CD4-positive, alpha-beta T cell (primary cell): ENCODE results near the gene SEPTIN11. TPM values are rescaled to one million over a fixed set of nuclear protein-coding genes. Genes with fewer than 3 reads are reported as not detected.
A peak's percentile ranks its signal among the peaks of the same experiment; 100 is the strongest.

Experiments
- ATAC-seq: fragments of 200-7000 bp; cut with Tn5 transposase; one replicate; pipeline ENCODE4 v1.10.0; 2022; ENCODE audit warnings: mild to moderate bottlenecking; ENCODE audit not compliant: poor library complexity
- CTCF ChIA-PET: fragments of 350-600 bp; sonication (Branson Sonifier 250); formaldehyde crosslinking; loops from one replicate; lab custom pipeline; 2021; ENCODE audit warnings: antibody characterized with exemption, inconsistent platforms; lab: Charles Lee
- POLR2A ChIA-PET: fragments of 350-600 bp; sonication (Branson Sonifier 250); formaldehyde crosslinking; loops from one replicate; lab custom pipeline; 2021; ENCODE audit warnings: antibody characterized with exemption, inconsistent platforms; lab: Charles Lee
- DNase-seq, 14 experiments: peaks; one replicate each; pipeline ENCODE4 v3.0.0-alpha.2; 2013 to 2020; ENCODE audit warnings: mixed read lengths in 2 of 14
- H3K27ac ChIP-seq, 2 donors: one replicate each; pipeline versions ENCODE4 v1.5.1 to v1.7.0; 2013; ENCODE audit warnings: low read length in 2 of 2, low read depth in 1 of 2, mild to moderate bottlenecking in 1 of 2
- H3K27me3 ChIP-seq, 2 experiments: 1 replicate in 1 of 2; 2 replicates in 1 of 2; pipeline versions ENCODE4 v1.6.1 to v1.7.0; 2013; ENCODE audit warnings: low read length in 2 of 2, control low read depth in 1 of 2, mild to moderate bottlenecking in 1 of 2, moderate library complexity in 1 of 2; ENCODE audit not compliant: insufficient read depth in 2 of 2, control insufficient read depth in 1 of 2
- H3K36me3 ChIP-seq: one replicate; pipeline ENCODE4 v1.6.1; 2013; ENCODE audit warnings: low read length, control low read depth; ENCODE audit not compliant: insufficient read depth
- H3K4me1 ChIP-seq: one replicate; pipeline ENCODE4 v1.6.1; 2013; ENCODE audit warnings: low read length, control low read depth; ENCODE audit not compliant: insufficient read depth
- H3K4me3 ChIP-seq: one replicate; pipeline ENCODE4 v1.5.1; 2013; ENCODE audit warnings: mild to moderate bottlenecking, low read length, moderate library complexity
- H3K9me3 ChIP-seq, 2 experiments: 1 replicate in 1 of 2; 2 replicates in 1 of 2; pipeline versions ENCODE4 v1.6.1 to v1.7.0; 2013; ENCODE audit warnings: low read length in 2 of 2, mild to moderate bottlenecking in 2 of 2, control low read depth in 1 of 2, moderate library complexity in 1 of 2; ENCODE audit not compliant: control insufficient read depth in 1 of 2, insufficient read depth in 1 of 2
- H3K27ac Mint-ChIP-seq: one replicate; pipeline ENCODE4 v1.8.0; 2020; ENCODE audit warnings: mixed read lengths
- H3K27me3 Mint-ChIP-seq: one replicate; pipeline ENCODE4 v1.8.0; 2021; ENCODE audit warnings: mixed read lengths
- H3K36me3 Mint-ChIP-seq: one replicate; pipeline ENCODE4 v1.8.0; 2021; ENCODE audit warnings: low read depth, mixed read lengths
- H3K4me1 Mint-ChIP-seq: one replicate; pipeline ENCODE4 v1.8.0; 2021; ENCODE audit warnings: low read depth, mixed read lengths
- H3K4me3 Mint-ChIP-seq: one replicate; pipeline ENCODE4 v1.8.0; 2020; ENCODE audit warnings: mild to moderate bottlenecking, mixed read lengths
- H3K9me3 Mint-ChIP-seq: one replicate; pipeline ENCODE4 v1.8.0; 2020; ENCODE audit warnings: mixed read lengths
- intact Hi-C, 2 experiments: fragments of 100-400 bp; cut with DNase I in 1 of 2; cut with micrococcal nuclease in 1 of 2; formaldehyde crosslinking; loops; one replicate each; pipeline versions ENCODE4 v1.15.1 to v1.9.0; 2023 to 2025; cut with DNase I, micrococcal nuclease
- total RNA-seq, 174 experiments: library from RNA in 2 of 174; stranded (reverse) in 2 of 174; gene quantifications; one replicate each; pipeline ENCODE4 v1.2.3 and lab custom pipeline; 2021 to 2026
- TF ChIP-seq, protein P1 (sequence below): fragments of 200-600 bp; IDR thresholded peaks from one replicate; pipeline ENCODE4 v1.8.0; 2022; ENCODE audit warnings: antibody characterized with exemption, mild to moderate bottlenecking

The SEPTIN11 gene
- total RNA-seq, 2 experiments from 2014 or later: 8.1 to 9.4 TPM

DNA sequence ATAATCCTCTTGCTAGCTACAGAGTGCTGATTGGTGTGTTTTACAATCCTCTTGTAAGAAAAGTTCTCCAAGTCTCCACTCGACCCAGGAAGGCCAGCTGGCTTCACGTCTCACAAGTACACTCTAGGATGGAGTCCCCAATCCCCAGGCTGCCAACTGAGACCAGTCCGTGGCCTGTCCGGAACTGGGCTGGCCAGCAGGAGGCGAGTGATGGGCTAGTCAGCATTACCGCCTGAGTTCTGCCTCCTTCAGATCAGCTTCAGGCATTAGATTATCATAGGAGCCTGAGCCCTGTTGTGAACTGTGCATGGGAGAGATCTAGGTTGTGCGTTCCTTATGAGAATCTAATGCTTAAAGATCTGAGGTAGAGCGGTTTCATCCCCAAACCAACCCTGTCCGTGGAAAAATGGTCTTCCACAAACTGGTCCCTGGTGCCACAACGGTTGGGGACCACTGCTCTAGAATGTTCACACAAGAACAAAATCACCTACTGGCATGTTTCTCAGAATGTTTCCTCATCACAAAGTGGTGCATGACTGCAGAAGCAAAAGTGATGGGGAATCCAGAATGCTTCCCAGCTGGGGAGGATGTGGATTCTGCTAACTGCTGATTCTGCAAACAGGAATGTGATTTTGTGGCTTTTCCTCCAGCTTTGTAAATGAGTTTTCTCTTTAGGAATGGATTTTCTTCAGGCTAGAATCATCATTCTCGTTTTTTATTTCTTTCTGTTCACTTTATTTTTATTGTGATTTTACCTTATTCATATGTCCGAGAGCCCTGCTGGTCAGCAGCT, 40.9 kb downstream of the SEPTIN11 start:
- Histone ChIP-seq H3K36me3 (no peaks in the 10 kb centered on the region), H3K9me3 (peaks cover 0 to 5% of the 10 kb centered on the region in 2 experiments), H3K27ac (peak overlapping the region in 1 of 2 donors; percentile 58), H3K4me1 (peaks cover 65% of the 10 kb centered on the region), H3K4me3 (no peak overlapping the region), H3K27me3 (no peaks in the 10 kb centered on the region)
- intact Hi-C loops: loop anchor here in 1 of 2 experiments (5.0 kb wide), 2 partner anchors 37 to 1268 kb away; partner anchors contain the start of gene USO1
- ChIA-PET POLR2A (interaction anchor here (1.1 to 2.2 kb wide), 6 partner anchors 12 to 86 kb away, joined by 3 to 9 read pairs (median 5); partner anchors contain the start of gene SEPTIN11), CTCF (interaction anchor here (1.4 kb wide), 1 partner anchor 36 kb away, joined by 4 read pairs; no protein-coding TSS in a partner anchor)
- Mint-ChIP-seq H3K9me3 (no peaks in the 10 kb centered on the region), H3K27me3 (no peaks in the 10 kb centered on the region), H3K36me3 (peaks cover under 1% of the 10 kb centered on the region), H3K4me3 (peak overlapping the region; percentile 84), H3K4me1 (peaks cover 88% of the 10 kb centered on the region), H3K27ac (peak overlapping the region; percentile 84)
- ATAC-seq (no peak), DNase-seq (peak in 1 of 14 experiments; percentile 28)
- TF ChIP-seq, protein P1, sequence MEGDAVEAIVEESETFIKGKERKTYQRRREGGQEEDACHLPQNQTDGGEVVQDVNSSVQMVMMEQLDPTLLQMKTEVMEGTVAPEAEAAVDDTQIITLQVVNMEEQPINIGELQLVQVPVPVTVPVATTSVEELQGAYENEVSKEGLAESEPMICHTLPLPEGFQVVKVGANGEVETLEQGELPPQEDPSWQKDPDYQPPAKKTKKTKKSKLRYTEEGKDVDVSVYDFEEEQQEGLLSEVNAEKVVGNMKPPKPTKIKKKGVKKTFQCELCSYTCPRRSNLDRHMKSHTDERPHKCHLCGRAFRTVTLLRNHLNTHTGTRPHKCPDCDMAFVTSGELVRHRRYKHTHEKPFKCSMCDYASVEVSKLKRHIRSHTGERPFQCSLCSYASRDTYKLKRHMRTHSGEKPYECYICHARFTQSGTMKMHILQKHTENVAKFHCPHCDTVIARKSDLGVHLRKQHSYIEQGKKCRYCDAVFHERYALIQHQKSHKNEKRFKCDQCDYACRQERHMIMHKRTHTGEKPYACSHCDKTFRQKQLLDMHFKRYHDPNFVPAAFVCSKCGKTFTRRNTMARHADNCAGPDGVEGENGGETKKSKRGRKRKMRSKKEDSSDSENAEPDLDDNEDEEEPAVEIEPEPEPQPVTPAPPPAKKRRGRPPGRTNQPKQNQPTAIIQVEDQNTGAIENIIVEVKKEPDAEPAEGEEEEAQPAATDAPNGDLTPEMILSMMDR: no peak

DNA sequence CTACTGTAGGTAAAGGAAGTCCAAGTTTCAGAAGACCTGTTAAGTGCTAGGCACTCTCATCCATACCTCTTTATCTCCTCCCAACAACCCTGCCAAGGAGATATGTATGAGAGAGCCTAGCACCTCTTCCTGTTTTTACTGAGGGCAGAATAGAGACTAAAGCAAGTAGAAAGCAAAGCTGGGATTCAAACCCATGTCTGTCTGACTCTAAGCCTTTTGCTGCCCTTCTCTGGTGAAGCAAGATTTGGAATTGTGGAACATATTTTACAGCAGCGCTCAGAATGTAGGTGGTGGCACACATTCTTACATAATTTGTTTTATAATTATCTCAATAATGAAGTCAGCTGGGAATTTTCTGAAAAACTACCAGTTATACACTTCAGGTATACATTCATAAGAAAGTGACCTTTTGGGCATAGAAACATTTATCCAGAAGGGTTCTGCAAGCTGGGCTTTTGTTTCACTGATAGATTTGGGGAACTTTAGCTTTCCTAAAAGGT, 41.7 kb downstream of the SEPTIN11 start:
- no peak for DNase-seq
- no peak for ATAC-seq
- no peaks in the 10 kb centered on the region for H3K9me3 Mint-ChIP-seq
- intact Hi-C loops: loop anchor here in 1 of 2 experiments (5.0 kb wide), 2 partner anchors 36 to 1269 kb away; partner anchors contain the start of gene USO1
- ChIA-PET CTCF (interaction anchor here (1.4 to 1.5 kb wide), 2 partner anchors 37 to 54 kb away, joined by 3 to 4 read pairs; no protein-coding TSS in a partner anchor), POLR2A (interaction anchor here (1.1 to 1.7 kb wide), 3 partner anchors 8 to 84 kb away, joined by 3 to 5 read pairs (median 4); no protein-coding TSS in a partner anchor)
- H3K4me1 ChIP-seq: peaks cover 65% of the 10 kb centered on the region
- H3K27me3 Mint-ChIP-seq: no peaks in the 10 kb centered on the region
- H3K4me1 Mint-ChIP-seq: peaks cover 88% of the 10 kb centered on the region
- no peak overlapping the region for H3K27ac ChIP-seq
- H3K4me3 ChIP-seq: no peak overlapping the region
- no peaks in the 10 kb centered on the region for H3K27me3 ChIP-seq
- H3K4me3 Mint-ChIP-seq: peak overlapping the region; percentile 17
- TF ChIP-seq, protein P1: no peak
- H3K27ac Mint-ChIP-seq: peak overlapping the region; percentile 84
- no peaks in the 10 kb centered on the region for H3K36me3 ChIP-seq
- peaks cover 5% of the 10 kb centered on the region for H3K36me3 Mint-ChIP-seq
- peaks cover 0 to 5% of the 10 kb centered on the region in 2 experiments for H3K9me3 ChIP-seq
